GM19438 (cell line): ENCODE data around the gene CALML5.

Experiments used
- ATAC-seq: cut with Tn5 transposase; IDR thresholded peaks from one replicate; pipeline ENCODE4 v1.9.1; 2021; ENCODE audit warnings: low read depth; ENCODE audit not compliant: unreplicated experiment

CALML5 gene, protein sequence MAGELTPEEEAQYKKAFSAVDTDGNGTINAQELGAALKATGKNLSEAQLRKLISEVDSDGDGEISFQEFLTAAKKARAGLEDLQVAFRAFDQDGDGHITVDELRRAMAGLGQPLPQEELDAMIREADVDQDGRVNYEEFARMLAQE

DNA sequence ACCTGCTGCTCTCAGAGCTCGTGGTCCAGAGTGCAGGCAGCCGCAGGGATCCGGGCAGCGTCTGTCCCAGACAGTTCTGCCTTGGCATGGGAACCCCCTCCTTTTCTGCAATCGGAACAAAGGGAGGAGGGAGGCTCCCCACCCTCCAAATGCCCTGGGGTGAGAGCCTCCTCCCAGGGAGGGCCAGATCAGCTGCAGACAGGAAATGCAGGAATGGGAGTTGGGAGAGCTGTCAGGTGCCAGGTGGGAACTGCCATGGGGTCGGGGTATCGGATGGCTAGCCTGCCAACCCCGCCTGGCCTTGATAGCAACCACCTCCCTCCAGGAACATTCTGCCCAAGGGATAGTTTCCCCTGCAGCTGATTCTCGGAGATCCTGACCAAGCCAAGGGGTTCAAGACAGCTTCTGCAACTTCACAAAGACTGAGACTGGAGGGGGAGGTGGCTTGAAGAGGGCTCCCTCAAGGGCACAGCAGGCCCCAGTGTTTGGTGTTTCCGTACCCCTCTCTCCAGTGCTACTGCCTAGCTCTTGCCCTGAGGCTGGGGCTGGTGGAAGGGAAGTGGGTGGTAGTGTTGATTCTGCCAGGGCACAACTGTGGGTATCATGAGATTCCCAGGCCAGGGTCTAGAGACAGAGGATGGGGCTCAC, at the start of gene CALML5:
Gene CALML5, minus strand, starts transcription at position 78 of the 648 bp plus-strand sequence. CDS start 132 bp downstream, outside the sequence.
- no peak for ATAC-seq

DNA sequence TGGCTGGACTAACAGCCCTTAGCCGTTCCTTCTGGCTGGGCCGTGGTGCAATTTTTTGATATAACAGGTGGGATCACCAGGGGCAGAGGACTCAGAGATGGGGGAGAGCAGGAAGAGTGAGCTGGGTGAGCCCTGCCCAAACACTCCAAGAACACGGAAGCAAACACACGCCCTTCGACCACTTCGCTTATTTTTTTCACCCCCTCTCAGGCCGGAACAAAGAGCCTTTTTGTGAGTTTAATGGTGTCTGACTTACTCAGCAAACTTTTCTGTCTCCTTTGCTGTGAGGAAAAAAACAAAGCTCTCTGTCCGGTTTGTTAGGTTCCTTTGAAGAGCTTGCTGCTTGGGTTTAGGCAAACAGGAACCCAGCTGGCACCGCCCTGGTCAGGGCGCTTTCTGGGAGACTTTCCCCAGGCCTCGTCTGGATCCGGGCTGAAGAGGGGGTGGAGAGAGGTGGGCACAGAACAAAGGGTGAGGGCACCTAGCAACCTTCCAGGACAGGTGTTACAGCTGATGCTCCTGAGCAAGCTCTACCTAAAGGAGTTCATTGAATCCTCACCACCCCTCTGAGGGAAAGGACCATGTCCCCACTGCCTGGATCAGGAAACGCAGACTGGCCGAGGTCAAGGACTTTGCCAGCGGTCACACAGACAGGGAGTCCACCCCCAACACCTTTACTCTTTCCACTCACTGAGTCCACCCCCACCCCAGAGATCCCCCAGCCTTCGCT, 48.7 kb upstream of the CALML5 start:
- no peak for ATAC-seq

DNA sequence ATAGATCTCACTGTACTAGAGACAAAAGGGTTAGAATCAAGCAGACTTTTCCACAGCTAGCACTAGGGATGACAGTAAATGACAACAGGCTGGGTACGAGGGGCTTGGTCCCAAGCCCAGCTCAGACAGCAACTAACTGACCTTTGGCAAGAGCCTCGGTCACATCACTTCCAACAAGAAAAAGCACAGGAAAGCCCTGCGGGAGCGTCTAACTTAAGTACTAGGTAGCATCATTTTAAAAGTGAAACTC, 48.2 kb upstream of the CALML5 start:
- no peak for ATAC-seq

DNA sequence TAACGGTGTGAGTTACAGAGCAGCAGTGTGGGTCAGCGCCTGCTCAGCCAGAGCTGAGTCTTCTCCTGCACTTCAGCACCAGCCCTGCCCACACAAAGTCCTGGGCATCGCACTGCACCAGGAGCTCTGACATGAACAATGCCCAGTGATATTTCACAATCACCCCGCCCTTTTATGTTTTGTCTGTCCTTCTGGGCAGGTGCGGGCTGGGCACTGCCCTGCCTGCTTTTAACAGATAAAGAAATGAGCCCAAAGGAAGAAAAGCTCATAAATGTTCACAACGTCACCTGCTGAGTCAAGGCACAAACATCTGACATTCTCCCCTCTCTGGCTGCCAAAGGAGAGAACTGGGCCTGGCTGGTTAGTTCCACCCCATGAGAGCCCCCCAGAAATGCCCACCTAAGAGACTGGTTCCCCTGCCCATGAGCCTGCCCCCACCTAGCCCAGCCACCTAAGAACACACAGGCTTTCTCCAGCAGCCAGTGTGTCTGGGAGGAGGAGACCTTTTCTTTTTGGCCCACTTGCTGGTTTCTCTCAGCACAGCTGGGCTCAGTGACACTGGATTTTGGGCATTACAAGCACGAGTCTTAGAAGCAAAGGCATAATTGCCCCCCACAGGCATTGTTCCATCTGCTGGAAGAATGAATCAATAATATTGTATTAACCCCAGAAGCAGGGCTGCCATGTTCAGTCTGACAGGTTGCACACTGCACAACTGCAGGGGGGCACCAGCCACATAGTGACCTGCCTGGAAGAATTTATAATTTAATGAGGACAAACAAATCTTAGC, 47.7 kb upstream of the CALML5 start:
- no peak for ATAC-seq

DNA sequence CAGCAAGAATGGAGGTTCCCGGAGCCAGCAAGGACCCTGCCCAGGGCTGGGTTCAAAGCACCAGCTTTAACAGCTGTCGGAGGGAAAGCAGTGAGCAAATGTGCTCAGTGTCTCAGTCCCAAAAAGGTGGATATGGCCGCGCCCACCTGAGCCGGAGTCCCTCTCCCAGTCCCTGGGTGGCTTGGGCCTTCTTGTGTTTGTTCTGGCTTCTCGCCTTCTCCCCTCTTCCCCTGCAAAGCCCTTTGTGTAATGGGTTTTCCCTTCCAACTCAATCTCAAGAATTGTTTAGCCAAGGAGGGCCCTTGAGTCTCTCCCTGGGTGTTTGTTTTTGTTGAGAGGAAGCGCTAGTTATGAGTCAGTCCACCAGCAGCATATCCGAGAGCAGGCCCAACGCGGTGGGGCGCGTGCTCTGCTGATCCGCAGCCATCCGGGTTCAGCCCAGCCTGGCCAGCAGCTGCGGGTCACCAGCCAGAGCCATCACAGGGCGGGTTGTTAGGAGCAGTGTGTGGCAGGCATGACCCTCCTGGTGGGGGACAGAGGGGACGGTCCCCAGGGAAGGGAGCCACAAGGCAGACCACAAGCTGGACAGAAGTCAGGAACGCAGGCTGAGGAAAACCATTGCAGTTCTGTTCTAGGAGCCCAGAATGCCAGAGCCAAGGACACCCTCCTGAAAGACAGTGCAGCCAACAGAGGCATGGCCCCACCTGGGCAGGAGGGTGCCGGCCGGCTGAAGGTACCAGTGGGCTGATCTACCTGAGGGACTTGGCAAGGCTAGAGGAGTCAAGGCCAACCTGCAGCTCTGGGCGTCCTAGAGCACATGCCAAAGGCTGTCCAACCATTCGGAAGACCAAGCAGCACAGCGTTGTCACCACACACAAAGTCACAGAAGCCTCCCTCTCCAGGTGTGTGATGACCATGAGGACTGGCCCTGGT, 46.7 kb upstream of the CALML5 start:
- ATAC-seq: no peak

DNA sequence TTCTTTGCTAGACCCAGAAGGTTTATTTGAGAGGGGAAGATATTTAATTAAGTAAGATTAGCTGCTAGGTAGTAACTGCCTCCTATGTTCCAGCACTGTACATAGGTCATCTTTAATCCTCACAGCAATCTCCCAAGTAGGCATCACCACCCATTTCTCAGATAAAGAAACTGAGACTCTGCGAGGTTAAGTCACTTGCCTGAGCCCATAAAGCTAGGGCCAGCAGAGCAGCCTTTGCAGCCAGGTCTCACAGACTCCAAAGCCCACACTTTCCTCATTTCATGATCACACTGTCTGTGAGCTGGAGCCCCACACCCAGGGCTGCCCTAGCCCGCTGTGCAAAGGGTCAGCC, 46.0 kb upstream of the CALML5 start:
- no peak for ATAC-seq

DNA sequence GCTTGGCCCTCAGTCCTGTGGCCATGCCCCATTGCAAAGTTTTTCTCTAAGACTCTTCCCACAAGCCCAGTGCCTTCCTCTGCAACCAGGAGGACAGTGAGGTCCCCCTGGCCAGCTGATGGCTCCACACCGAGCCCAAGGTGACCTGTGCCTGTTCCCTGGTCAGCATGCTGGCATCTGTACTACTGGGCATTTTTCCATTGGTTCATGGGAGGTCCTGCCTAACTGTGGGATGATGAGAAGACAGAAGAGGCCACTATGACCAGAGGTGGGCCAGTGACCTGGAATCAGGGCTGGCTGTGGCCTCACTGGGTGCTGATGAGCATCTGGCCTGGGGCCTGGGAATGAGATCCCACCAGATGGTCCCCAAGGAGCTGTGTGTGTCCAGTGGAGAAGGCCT, 45.6 kb upstream of the CALML5 start:
- no peak for ATAC-seq

DNA sequence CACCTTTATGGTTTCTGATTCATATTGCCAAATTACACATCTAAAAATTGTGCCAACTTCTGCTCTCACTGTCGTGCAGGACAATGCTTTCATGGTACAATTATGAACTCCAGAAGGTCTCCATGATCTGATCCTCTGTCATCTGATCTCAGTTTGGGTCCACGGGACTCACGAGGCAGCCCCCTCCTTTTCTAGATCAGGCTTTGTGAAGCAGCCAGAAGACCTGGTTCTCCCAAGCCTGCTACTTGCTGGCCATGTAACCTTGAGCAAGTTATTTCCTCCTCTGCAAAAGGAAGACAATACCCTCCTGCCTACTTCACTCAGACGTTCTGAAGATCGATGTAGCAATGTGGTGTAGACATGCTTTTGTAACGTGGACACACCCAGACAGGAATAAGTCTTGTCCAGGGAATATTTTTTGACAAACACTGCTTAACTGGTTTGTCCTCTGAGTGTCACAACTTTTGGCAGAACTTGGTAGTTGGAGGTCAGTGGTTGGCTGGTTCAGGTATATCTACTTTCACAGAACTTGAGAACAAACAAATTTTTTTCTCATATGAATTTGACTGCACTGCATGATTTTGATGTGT, 44.9 kb upstream of the CALML5 start:
- no peak for ATAC-seq

DNA sequence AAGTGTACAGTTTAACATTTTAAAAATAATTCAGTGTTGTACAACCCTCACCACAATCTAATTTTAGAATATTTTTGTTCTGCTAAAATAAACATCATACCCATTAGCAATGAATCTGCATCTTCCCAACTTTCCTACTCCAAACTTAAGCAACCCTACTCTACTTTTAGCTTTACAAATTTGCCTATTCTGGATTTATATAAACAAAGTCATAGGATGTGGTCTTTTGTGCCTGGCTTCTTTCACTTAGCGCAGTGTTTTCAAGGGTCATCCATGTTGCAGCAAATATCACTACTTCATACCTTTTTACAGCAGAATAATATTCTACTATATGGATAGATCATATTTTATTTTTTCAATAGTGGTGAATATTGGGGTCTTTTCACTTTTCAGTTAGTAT, 44.3 kb upstream of the CALML5 start:
- no peak for ATAC-seq

DNA sequence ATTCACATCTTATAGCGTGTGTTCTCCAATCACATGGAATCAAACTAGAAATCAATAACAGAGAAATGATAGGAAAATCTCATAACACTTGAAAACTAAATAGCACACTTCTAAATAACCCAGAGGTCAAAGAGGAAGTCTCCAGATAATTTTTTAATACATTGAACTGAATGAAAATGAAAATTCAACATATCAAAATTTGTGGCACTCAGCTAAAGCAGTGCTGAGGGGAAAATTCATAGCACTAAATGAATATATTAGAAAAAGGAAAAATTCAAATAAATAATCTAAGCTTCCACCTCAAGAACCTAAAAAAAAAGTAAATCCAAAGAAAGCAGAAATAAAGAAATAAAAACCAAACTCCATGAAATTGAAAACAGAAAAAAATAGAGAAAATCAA, 42.7 kb upstream of the CALML5 start:
- ATAC-seq: no peak

DNA sequence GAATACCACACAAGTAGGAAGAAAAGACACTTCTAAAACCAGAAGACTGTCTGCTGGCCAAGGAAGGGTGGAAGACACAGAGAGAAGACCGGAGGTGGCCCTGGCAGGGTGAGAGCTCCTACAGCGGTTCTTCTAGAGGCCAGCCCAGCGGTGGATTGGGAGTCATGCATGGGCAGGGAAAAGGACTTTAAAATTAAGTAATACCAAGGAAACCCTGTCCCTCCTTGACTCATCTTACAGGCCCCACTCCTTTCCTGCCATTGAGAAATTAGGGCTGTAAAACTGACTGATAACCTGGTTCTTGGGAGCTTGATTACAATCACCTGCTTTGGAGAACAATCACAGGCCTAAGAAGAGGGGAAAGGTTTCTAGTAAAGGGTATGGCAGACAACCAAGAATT, 41.5 kb upstream of the CALML5 start:
- ATAC-seq: no peak

DNA sequence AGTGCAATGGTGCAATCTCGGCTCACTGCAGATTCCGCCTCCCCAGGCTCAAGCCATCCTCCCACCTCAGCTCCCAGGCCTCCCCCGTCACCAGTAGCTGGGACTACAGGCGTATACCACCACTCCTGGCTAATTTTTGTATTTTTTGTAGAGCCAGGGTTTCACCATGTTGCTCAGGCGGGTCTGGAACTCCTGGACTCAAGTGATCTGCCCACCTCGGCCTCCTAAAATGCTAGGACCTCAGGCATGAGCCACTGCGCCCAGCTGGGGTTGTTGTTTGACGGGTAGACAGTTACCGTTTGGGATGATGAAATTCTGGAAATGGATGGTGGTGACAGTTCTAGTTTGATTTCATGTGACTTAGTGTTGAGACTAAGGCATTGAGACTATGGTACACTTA, 40.7 kb upstream of the CALML5 start:
- ATAC-seq: no peak

DNA sequence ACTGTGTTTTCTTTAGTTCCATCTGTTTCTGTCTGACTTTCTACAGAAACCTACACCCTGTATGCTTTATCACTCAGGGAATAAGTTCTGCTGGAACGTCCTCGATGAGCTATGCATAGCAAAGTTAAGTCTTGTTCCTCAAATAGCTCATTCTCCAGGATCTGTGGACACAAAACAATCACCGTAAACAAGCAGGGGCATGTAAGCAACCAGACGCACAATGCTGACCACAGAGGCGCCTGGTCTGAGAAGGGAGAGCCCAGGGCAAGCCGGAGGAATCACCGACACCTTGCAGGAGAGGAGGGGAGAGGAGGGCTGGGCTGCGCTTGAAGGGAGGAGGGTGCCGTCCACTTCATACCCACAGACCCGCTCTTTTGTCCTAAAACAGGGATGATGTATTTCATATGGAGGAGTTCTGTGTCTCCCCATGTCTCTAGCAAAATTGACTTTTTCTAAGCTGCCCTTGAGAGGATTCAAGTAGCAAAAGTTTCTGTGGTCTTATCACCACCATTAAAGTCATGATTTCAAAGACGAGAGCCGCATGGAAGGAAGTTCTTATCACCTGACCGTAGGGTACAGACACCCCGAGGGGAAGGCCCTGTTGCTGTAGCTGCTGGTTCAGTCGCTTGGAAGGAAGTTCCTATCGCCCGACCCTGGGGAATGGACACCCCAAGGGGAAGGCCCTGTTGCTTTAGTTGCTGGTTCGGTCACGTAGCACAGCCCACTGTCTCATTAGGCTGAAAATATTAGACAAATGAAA, 39.7 kb upstream of the CALML5 start:
- no peak for ATAC-seq

DNA sequence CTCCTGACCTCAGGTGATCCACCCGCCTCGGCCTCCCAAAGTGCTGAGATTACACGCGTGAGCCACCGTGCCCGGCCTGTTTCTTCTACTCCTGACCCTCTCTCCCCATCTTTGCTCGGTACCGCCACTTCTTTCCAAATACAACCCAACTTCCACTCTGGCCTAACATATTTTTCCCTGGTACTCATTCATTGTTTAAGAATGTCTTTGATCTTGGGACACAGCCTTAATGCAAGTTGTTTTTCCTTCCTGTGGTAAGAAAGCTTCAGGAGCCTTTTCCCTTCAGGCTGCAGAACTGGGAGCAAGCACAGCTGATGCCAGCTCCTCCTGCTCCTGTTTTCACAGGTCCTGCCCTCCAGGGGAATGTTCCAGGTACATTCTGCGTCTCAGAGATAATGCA, 39.1 kb upstream of the CALML5 start:
- no peak for ATAC-seq

DNA sequence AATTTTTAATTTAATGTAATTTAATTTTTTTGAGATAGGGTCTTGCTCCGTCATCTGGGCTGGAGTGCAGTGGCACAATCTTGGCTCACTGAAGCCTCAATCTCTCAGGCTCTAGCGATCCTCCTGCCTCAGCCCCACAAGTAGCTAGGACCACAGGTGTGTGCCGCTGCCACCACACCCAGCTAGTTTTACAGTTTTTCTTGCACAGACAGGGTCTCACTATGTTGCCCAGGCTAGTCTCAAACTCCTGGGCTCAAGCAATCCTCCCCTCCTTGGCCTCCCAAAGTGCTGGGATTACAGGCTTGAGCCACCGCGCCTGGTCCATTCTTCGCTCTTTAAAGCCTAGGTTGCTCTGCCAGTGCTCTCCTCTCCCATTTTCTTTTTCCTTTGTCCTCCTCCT, 38.3 kb upstream of the CALML5 start:
- no peak for ATAC-seq

DNA sequence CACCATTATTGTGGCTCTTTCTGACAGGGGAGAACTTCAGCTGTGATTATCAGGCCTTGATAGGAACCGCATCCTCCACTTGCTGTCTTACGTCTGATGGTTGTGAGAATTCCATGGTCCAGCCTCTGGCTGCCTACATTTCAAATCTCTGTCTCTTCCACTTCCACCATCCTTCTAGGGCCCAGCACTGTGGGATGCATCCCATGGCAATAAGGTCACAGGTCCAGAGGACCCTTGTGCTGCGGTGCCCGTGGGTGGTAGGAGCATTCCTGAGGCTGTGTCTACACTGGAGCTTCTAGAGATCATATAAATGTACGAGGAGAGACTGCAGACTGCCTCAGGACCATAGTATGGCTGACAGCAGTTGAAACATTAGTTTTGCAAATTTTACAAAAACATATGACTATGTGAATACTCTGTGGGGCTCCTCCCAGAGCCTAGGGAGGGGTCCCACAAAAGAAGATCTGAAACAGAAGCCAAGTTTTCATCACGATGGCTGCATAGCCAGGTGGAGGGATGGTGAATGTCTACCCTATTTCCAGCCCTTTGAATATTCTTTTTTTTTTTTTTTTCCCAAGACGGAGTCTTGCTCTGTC, 37.2 kb upstream of the CALML5 start:
- no peak for ATAC-seq

DNA sequence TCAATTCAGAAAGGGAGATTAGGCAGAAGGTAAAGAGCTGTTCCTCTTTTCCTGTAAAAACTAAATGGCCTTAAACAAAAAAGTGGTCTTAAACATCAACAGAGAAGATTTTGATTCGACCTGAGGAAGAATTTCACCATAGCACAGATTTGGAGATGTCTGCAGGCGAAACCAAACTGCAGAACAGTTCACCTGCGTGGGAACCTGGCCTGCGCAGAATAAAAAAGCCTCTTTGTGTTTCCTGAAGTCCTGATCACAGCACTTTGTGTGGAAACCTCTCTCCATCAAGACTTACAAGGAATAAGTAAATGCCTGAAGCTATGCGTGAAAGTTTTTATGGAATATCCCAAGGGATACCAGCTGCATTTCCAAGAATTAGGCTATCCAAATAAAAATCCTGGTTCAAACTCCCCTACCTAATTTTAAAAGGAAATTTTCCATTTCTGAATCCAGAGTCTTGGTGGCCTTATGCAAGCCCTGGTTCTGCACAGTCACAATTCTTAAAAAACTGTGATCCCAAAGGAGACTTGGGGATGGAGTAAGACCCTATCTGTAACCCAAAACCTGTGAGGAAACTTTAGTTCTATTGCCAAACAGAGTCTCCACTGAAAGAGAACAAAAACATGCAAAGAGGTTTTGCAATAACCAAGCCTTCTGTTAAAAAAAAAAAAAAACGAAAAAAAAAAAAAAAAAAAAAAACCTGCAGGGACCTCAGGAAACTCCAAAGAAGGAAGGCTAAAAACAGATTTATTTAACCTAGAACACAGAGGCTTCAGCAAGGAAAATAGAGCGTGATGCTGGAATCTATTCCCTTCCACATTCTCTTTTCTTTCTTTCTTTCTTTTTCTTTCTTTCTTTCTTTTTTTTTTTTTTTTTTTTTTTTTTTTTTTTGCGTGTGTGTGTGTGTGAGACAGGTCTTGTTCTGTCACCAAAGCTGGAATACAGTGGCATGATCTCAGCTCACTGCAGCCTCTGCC, 35.8 kb upstream of the CALML5 start:
- no peak for ATAC-seq
